ENCODE measurements around the gene XPNPEP2.

The XPNPEP2 gene

DNA sequence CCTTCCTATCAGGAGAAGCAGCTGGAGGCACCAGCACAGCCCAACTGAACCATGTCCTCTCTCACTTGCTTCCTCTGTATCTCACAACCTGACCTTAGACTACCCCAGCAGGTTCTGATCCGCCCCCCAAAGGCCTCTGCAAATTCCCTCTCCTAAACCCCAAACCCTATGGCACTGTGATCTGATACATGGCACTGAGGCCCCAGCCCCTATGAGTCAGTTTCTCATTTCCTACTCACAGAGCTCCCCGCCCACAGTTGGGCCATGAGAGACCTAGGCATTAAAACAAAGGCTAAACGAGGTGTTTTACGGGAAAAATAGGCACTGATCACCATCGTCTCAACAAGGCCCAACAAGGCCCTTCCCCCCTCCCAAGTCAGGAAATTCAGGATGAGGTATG, 60.1 kb downstream of the XPNPEP2 start:
- H3K27ac ChIP-seq, result no peak overlapping the region
- TF ChIP-seq, protein P1, sequence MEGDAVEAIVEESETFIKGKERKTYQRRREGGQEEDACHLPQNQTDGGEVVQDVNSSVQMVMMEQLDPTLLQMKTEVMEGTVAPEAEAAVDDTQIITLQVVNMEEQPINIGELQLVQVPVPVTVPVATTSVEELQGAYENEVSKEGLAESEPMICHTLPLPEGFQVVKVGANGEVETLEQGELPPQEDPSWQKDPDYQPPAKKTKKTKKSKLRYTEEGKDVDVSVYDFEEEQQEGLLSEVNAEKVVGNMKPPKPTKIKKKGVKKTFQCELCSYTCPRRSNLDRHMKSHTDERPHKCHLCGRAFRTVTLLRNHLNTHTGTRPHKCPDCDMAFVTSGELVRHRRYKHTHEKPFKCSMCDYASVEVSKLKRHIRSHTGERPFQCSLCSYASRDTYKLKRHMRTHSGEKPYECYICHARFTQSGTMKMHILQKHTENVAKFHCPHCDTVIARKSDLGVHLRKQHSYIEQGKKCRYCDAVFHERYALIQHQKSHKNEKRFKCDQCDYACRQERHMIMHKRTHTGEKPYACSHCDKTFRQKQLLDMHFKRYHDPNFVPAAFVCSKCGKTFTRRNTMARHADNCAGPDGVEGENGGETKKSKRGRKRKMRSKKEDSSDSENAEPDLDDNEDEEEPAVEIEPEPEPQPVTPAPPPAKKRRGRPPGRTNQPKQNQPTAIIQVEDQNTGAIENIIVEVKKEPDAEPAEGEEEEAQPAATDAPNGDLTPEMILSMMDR (IDR thresholded peaks at IDR 0.05), result no peak
- TF ChIP-seq ZFX (IDR thresholded peaks at IDR 0.05; ENCODE audit: borderline replicate concordance), result no peak

DNA sequence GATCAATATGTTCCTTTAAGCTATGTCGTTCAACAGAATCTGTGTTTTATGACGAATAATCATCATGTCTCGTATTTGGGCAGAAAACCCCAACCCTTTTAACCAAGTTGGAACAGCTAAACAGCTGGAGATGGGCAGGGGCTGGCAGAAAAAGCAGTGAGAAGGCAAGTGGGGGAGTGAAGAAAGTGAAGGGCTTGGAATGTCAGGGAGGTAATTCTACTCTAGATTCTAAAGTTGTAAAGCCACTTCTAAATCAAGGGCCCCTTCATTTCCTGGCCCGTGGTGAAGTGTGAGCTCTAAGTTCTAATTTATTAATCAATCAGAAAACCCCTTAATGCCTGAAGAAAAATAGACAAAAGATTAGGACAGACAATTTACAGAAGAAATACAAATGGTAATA, 61.4 kb downstream of the XPNPEP2 start:
- no peak for TF ChIP-seq ZFX (IDR thresholded peaks at IDR 0.05; ENCODE audit: borderline replicate concordance)
- TF ChIP-seq, protein P1 (IDR thresholded peaks at IDR 0.05), result no peak

DNA sequence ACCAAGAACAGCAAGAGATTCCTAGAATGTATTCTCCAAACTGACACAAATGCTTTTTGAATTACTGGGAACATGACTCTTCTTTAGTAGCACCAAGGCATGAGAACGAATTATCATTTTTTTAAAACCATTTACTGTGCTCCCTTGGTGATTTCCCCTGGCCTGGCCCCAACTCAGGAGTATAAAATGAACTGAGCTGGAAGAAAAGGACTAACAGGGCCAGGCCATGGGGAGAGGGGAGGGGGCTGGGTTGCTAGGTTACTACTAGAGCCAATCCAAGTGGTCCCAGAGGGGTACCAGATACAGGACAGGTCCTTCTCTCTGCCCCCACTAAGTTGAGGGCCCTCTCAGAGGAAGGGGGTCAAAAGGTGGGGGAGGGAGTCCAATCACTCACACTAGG, 64.1 kb downstream of the XPNPEP2 start:
- no peak overlapping the region for H3K27ac ChIP-seq
- TF ChIP-seq, protein P1 (IDR thresholded peaks at IDR 0.05), result no peak
- no peak for TF ChIP-seq ZFX (IDR thresholded peaks at IDR 0.05; ENCODE audit: borderline replicate concordance)

More for the DNA sequence above, 61.4 kb downstream of the XPNPEP2 start:
- no peak overlapping the region for H3K27ac ChIP-seq

DNA sequence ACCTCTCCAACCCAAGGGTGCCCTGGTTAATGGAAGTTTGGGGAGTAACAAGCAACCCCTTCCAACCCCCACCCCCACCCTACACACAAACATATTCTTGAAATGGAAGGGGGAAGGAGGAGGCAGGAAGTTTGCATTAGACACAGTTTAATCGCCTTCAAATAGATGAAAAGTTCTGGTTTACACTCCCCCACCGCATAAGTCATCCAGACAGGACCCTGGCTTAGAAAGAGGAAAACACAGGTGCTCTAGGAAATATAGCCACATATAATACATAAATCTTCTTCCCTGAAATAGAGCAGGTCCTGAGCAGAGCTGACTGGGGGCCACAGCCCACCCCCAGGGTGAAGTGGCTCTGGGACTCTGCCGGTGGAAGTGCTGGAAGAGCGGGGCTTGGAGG, 66.0 kb downstream of the XPNPEP2 start:
- TF ChIP-seq, protein P1 (IDR thresholded peaks at IDR 0.05), result no peak
- no peak for TF ChIP-seq ZFX (IDR thresholded peaks at IDR 0.05; ENCODE audit: borderline replicate concordance)
- no peak overlapping the region for H3K27ac ChIP-seq

DNA sequence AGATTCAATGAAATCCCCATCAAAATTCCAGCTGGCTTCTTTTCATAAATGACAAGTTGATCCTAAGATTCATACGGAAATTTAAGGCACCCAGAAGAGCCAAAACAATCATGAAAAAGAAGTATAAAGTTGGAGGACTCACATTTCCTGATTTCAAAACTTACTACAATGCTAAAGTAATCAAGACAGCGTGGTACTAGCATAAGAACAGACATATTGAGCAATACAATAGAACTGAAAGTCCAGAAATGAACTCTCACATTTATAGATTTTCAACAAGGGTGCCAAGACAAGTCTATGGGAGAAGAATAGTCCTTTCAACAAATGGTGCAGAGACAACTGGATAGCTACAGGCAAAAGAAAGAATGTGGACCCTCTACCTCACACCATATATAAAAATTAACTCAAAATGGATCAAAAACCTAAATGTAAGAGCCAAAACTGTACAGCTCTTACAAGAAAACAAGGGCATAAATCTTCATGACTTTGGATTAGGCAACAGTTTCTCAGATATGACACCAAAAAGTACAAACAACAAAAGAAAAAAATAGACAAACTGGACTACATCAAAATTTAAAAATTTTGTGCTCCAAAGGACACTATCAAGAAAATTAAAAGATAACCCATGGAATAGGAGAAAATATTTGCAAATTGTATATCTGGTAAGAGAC, 69.5 kb downstream of the XPNPEP2 start:
- H3K27ac ChIP-seq, result no peak overlapping the region
- TF ChIP-seq ZFX (IDR thresholded peaks at IDR 0.05; ENCODE audit: borderline replicate concordance), result no peak
- TF ChIP-seq, protein P1 (IDR thresholded peaks at IDR 0.05), result no peak

DNA sequence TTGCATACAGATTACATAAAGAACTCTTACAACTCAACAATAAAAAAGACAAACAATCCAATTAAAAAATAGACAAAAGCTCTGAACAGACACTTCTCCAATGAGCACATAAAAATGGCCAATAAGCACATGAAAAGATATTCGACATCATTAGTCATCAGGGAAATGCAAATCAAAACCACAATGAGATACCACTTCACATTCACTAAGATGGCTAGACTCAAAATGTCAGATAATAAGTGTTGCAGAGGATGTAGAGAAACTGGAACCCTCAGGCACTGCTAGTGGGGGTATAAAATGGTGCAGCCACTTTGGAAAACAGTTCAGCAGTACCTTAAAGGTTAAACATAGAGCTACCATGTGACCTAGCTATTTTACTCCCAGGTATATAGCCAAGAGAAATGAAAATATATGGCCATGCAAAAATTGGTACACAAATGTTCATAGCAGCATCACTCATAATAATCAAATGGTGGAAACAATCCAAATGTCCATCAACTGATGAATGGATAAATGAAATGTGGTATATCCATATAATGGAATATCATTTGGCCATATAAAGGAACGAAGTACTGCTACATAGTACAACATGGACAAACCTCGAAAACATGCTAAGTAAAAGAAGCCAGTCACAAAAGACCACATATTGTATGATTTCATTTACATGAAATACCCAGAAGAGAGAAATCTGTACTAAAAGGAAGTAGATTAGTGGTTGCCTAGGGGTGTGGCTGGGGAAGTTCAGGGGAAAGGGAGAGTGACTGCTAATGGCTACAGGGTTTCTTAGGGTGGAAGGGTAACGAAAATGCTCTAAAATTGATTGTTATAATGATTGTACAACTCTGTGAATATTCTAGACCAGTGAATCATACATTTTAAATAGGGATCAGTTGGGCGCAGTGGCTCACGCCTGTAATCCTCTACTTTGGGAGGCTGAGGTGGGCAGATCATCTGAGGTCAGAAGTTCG, 70.3 kb downstream of the XPNPEP2 start:
- TF ChIP-seq, protein P1 (IDR thresholded peaks at IDR 0.05), result no peak
- H3K27ac ChIP-seq, result no peak overlapping the region
